GM12873 (cell line): ENCODE measurements around the gene TNPO3.

Experiments used
- TF ChIP-seq, protein P1 (sequence below): IDR thresholded peaks from 2 replicates; pipeline ENCODE4 v1.5.1; 2012; ENCODE audit warnings: low read depth, mild to moderate bottlenecking, moderate library complexity, low read length, control low read depth; ENCODE audit not compliant: insufficient read depth; ENCODE audit errors: missing control alignments

TNPO3 gene

GRCh38 chr7:128944487-128945236 is 110.2 kb downstream of the TNPO3 start:
- TF ChIP-seq, protein P1, sequence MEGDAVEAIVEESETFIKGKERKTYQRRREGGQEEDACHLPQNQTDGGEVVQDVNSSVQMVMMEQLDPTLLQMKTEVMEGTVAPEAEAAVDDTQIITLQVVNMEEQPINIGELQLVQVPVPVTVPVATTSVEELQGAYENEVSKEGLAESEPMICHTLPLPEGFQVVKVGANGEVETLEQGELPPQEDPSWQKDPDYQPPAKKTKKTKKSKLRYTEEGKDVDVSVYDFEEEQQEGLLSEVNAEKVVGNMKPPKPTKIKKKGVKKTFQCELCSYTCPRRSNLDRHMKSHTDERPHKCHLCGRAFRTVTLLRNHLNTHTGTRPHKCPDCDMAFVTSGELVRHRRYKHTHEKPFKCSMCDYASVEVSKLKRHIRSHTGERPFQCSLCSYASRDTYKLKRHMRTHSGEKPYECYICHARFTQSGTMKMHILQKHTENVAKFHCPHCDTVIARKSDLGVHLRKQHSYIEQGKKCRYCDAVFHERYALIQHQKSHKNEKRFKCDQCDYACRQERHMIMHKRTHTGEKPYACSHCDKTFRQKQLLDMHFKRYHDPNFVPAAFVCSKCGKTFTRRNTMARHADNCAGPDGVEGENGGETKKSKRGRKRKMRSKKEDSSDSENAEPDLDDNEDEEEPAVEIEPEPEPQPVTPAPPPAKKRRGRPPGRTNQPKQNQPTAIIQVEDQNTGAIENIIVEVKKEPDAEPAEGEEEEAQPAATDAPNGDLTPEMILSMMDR = no peak

GRCh38 chr7:128941946-128942526 is 112.9 kb downstream of the TNPO3 start:
- TF ChIP-seq, protein P1 = no peak

GRCh38 chr7:128941323-128941890 is 113.5 kb downstream of the TNPO3 start:
- TF ChIP-seq, protein P1 = no peak

GRCh38 chr7:128940494-128941322 is 114.2 kb downstream of the TNPO3 start:
- TF ChIP-seq, protein P1 = no peak

DNA sequence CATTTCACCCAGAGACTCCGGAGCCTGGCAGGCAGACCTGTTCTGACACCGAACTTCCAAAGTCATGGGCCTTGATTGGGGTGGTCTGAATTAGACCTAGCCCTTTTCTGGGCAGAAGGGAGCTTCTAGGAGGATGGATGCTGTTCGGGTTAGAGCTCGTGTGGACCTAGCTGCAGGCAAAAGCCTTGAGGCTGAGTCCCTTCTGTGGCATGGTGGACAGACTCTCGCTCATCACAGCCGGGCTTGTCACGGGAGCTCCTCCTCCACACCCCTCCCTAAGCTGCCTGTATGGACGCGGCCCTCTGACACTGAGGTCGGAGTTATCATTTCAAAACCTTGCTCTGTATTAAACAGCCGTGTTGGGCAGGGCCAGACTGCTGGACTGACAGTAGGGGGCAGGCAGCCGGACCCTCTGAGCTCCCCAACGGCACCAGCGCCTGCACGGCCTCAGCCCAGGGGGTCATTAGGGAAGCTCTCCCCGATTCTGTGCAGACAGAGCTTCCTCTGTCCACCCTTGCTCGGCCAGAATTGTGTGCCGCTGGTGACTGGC is 115.0 kb downstream of the TNPO3 start:
- TF ChIP-seq, protein P1 = no peak

DNA sequence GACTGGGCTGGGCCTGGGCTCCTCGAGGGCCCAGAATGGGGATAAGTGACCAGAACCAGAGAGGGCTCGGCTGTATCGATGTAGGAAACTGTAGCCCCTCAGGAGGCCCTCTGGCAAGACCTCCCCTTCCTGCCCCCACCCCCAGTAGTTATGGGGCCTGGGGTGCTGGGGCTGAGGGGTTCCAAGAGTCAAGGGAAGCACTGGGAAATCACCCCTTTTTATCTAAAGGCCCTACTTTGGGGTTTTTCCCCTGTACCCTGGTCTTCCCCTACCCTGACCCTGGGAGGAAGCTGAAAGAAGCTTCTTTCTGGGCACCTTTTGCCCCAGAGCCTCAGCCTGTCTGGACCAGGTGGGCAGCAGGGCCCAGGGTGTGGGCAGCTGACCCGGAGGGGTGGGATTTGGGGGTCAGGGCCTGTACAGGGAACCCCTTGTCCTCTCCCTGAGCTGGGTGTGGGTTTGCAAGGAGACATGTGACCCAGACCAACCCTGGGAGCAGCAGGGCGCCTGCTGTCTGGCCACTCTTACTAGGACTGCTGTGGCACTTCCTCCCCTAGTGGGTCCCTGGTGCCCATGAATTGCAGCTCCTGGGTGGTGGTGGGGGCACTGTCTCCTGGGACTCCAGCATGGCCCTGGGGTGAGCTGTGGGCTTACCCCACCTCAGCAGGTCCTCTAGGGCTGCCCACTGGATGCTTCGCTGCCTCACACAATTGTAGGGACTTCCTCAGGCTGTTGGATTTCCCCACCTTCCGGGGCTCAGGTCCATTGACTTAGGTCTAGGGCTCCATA is 115.6 kb downstream of the TNPO3 start:
- TF ChIP-seq, protein P1 = no peak
